HG02571 (cell line): ENCODE measurements around the gene FOXO6.

Source experiments
- ATAC-seq: cut with Tn5 transposase; IDR thresholded peaks from one replicate; pipeline ENCODE4 v1.9.1; 2021; ENCODE audit warnings: mild to moderate bottlenecking, moderate library complexity; ENCODE audit not compliant: unreplicated experiment

The FOXO6 gene

DNA sequence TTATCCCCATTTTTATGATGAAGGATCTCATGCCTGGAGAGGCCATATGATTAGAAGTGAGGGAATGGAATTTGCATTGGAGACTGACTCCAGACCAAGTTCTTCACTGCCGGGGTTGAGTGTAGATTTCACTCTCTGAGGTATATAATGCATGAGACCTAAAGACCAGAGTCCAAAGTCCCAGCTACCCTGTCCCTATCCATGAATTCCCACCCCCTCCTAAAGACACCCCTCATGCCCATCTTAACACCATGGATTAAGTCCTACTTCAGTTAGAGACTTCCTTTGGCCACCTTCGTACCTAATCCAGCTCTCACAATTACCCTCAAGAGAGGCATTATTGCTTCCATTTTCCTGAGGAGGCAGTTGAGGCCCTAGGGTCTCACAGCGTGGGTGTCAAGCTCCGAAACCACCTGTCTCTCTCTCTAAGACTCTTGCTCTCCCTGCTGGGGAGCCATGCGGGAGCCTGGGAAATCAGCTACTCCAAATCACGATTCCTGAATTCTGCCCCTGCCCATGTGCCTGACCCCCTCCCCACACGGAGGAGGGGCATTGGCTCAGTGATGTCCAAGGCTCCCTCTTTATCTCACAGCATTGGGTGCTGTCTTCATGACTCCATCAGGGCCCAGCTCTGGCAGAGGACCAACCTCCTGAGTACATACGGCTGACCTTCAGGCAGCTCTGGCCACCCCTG, 11.7 kb upstream of the FOXO6 start:
- no peak for ATAC-seq

DNA sequence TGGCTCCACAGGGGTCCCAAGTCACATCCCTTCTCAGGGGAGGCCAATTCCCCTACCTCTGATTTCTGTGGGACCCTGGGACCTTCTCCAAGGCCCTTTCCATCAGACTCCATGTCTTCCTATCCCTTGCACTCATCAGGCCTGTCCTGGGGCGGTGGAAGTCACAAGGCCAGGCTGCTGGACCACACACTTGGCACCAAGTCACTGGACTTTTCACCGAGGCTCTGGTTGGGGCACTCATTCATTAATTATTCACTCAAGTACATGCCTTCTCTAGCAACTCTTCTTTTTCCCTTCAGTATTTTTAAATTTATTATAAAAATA, 11.2 kb upstream of the FOXO6 start:
- ATAC-seq: no peak

DNA sequence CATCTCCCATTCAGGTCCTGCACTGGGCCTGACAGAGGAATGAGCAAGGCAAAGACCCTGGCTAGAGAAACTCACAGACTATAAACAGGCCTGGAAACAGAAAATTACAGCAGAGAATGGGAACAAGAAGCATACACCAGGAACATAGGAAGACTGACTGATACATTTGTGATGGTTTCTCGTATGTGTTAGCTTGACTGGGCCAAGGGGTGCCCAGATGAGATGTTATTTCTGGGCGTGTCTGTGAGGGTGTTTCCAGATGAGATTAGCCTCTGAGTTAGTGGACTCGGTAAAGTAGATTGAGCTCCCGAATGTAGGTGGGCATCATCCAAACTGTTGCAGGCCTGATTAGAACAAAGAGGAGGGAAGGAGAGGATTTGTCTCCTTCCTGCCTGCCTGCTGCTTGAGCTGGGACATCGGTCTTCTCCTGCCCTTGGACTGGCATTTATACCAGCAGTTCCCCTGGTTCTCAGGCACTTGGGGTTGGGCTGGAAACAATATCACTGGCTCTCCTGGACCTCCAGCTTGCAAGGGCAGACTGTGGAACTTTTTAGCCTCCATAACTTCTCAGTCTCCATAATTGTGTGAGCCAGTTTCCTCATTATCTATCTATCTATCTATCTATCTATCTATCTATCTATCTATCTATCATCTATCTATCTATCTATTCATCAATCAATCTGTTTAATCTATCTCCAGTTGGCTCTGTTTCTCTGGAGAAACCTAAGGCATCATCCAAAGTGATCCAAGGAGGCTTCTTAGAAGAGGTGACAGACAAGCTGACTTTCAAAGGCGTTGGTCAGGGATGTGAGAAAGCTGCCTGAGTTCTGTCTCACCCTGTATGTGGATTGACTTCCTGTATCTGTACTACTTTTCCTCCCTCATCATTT, 9.7 kb upstream of the FOXO6 start:
- ATAC-seq: no peak

DNA sequence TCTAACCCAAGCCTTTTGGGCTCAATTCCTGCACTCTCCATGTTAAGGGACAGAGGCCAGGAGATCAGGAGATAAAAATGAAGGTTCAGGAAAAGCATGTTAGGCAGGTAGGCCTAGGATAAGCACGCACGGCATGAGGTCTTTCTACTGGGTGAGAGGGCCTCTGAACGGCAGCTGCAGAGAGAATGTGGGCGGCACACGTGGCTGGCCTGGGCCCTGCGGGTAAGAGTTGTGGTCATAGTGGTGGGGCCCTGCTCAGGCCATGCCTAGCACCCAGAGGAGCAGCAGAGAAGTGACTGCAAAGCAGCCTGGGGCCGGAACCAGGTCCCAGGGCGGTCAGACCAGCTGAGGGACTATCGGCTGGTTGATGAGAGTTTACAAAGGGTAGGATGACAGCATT, 7.5 kb upstream of the FOXO6 start:
- peak; percentile 81 for ATAC-seq

DNA sequence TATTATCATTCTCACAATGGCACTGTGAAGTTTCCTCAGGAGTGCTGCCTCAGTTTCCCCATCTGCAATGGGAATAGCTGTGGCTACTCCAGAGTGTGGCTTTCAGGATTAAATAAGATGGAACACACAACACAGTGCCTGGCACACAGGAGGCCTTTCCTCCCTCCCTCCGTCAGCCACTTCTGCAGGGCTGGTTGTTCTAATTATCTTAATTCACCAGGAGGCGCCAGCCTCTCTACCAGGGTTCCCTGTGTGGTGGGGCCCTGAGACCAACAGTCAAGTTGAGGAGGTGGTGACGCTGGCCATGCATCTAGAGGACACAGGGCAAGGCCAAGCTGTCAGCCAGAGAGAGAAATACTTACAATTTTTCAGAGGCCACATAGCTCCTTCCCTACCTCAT, 6.3 kb upstream of the FOXO6 start:
- ATAC-seq: no peak

DNA sequence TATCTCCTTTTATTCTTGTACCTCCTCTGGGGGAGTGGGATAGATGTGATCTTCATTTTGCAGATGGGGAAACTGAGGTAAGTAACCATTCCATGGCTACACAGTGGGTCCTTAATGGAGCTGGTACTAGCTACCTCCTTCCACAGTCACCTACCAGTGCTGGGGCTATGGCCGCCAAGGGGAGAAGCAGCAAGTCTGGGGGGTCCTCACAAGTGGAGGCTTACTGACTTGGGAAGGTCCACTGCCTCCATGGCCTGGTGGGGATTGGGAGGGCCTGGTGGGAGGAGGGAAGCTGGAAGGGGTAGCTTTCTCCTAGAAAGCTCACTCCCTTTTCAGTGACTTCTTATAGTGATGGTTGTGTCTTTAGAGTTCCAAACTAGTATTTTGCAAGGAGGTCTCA, 5.9 kb upstream of the FOXO6 start:
- no peak for ATAC-seq

DNA sequence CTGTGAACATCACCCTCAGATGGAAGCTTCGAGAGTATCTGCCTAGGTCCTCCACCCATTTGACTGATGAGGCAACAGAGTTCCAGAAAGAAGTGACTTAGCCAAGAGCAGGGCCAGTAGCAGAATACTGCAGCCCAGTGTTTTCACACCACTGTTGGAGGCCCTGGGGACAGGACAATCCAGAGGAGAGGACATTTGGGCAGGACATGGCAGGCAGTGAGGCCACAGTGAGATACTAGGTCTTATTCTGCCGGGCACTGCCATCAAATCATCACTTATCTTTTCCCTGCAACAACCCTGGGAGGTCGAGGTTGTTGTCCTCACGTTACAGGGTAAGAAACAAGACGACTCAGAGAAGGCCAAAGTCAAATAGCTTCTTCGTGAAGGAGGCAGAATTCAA, 5.5 kb upstream of the FOXO6 start:
- no peak for ATAC-seq

DNA sequence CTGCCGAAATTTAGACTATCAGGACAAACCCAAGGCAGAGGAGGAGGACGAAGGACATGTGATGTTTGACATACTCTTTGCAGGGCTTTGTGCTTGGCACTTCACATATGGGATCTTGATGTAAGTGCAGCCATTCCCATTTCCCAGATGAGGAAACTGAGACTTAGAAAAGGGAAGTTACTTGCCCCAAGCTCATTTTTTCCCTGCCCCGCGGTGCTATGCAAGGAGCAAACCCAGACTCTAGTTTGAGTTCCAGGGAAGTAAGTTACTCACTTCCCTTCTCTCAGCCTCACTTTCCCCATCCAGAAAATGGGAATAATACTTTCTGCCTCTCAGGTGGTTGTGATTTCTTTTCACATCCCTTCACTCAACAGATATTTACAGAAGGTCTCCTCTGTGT, 4.5 kb upstream of the FOXO6 start:
- ATAC-seq: no peak

DNA sequence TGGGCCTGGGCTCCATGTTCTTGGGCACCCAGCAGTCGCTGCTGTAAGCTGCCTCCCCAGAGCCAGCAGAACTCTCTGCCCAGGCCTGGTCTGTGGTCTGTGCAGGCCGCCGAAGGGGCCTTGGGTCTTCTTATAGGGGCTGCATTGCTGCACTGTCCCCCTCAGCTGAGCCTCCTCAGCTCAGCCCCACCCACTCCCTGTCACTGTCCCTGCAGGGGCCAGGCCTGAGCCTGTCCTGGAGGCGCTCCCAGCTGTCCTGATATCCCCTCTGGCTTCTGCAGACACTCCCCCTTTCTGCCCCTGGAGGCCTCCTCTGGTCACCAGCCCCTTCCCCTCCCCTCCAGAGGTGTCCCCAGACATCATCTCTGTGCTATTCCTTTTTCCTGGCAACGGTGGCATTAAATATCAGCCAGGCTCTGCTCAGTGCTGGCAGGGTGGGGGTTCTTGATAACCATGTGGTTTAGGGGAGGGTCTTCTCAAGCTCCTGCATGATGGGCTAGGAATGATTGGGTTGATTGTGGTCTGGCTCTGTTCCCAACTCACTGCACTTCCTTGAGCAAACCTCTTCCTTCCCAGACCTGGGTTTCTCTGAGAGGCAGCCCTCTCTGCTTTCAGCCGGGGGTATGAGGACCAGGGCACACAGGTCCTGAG, 3.7 kb upstream of the FOXO6 start:
- ATAC-seq: no peak

DNA sequence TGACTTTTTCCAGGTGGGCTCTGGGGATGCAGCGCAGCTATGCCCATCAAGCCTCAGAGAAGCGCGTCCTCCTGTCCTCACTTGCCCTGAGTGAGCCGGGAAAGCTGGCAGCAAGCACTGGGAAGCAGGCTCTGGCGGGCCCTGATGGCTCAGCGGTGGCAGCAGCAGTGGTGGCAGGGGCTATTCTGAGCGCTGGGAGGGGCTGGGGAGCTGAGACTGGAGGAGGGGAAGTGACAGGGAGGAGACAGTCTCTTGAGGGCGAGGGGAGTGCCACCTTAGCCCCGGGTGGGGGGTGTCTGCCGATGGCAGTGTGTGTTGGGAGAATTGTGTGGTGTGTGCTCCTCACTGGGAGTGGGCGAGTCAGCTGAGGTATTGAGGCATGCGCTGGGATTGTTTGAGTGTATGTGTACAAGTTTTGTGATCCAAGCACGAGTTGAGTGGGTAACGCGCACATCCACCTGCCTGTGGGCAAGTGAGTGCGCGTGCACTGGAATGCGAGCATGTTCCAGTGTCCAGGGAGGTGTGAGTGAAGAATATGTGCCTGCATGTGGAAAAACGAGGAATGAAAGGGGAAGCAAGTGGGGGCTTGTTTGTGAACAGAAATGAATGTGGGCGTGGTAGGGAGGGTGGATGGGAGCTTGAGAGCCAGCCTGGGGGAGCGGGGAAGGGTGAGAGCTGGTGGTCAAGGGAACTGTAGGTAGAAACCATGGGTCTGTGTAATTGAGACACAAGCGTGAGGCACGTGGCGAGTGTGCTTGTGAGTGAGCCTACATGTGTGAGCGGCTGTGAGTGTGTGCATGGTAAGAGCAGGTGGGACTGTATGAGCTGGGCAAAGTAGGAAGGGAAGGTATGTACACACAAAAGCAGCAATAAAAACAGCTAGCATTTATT, 2.9 kb upstream of the FOXO6 start:
- no peak for ATAC-seq

DNA sequence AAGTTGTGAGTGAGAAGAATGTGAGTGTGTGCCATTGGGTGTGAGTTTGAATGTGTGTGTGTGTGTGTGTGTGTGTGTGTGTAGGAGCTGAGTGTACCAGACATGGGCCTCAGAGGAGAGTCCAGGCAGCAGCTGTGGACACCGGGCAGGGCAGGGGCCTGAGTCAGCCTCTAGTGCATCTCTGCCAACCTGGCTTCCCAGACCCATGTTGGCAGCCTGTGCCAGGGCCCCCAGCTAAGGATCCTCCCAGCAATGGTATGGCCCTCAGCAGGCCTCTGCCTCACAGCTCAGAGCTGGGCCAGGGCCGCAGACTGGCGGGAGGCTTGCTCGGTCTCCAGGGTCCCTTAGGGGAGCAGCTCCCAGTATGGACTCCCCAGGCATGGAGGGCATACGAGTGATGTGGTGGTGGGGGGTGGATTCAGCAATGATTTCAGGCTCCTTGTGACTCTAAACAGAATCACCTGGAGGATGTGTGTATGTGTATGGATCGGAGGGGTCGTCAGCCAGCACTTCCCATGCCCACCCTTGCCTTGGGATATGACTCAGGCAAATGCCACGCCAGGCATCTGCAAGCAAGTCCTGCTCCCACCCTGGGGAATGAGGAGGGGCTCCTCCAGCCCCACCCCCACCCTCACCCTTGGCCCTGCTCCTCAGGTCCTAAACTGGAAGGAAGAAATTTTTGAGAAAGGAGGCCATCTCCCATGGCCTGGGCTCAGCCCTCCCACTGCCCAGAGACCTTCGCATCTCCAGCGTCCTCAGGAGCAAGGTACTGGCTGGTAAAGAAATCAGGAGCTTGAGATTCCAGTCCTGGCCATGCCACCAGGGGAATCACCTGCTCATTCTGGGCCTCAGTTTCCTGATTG, 1.8 kb upstream of the FOXO6 start:
- ATAC-seq: no peak

DNA sequence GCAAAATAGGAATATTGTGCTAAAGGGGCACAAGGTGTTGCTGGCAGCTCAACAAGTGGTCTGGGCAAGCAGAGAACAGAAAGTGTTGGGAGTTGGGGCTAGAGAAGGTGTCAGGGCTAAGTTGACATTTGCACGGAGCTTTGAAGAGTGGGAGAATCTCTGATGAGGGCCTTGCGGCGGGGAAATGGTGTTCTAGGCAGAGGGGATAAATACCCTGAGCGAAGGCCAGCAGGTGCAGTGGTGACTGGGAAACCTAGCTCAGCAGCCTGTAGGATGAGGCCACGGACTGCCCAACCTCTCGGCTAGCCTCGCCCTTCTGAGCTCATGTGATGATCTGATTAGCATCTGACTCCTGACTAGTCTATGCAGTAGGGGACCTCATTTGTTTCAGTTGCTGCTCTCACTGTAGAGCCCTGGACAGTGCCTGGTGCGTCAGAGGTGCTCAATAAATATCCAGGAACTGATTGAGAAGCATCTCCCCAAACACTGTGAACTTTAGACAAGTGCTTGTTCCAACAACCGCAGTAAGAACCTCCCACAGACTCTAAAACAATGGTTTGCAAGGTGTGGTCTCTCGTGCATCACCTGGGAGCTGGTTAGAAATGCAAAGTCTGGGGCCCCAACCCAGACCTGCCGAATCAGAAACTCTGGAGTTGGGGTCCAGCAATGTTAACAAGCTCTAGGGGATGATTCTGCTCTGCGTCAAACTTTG, 1.0 kb upstream of the FOXO6 start:
- ATAC-seq: no peak

DNA sequence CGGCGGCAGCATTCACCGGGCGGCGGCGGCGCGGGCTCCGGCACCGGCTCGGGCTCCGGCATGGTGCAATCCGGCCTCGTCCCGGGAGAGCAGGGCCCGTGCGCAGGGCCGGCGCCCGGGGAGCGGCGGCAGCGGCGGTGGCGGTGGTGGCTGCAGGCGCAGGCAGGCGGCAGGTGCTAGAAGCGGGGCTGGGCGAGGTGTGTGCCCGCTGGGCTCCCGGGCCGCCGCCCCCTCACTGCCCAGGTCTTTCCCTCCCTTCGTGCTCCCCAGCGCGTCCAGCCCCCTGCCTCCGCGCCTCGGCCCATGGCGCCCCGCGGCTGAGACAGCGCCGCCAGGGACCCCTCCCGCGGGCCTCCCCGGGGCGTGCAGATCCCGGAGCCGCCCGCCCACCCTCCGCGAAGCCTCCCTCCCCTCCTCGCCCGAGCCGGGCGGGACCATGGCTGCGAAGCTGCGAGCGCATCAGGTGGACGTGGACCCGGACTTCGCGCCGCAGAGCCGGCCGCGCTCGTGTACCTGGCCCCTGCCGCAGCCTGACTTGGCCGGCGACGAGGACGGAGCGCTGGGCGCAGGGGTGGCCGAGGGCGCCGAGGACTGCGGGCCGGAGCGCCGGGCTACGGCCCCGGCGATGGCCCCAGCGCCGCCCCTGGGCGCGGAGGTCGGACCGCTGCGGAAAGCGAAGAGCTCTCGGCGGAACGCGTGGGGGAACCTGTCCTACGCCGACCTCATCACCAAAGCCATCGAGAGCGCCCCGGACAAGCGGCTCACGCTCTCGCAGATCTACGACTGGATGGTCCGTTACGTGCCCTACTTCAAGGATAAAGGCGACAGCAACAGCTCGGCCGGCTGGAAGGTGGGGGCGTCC, 492 bp downstream of the FOXO6 start:
- peak; percentile 7 for ATAC-seq

DNA sequence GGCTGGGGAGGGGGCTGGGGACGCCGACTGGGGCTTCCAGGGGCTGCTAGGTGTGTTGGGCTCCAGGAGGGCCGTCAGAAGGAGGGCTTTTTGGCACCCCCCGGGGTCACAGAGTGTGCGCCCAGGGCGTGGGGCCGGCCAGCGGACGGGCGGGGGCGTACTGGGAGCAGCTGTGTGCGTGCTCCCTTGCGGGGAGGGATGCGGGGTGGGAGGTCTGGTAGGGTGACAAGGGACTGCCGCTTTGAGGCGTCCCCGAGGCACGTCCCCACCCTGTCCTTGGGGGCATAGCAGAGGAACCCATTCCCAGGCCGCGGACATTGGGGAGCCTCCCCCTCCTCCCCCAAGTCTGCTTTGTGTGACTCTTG, 1.1 kb downstream of the FOXO6 start:
- ATAC-seq: no peak

DNA sequence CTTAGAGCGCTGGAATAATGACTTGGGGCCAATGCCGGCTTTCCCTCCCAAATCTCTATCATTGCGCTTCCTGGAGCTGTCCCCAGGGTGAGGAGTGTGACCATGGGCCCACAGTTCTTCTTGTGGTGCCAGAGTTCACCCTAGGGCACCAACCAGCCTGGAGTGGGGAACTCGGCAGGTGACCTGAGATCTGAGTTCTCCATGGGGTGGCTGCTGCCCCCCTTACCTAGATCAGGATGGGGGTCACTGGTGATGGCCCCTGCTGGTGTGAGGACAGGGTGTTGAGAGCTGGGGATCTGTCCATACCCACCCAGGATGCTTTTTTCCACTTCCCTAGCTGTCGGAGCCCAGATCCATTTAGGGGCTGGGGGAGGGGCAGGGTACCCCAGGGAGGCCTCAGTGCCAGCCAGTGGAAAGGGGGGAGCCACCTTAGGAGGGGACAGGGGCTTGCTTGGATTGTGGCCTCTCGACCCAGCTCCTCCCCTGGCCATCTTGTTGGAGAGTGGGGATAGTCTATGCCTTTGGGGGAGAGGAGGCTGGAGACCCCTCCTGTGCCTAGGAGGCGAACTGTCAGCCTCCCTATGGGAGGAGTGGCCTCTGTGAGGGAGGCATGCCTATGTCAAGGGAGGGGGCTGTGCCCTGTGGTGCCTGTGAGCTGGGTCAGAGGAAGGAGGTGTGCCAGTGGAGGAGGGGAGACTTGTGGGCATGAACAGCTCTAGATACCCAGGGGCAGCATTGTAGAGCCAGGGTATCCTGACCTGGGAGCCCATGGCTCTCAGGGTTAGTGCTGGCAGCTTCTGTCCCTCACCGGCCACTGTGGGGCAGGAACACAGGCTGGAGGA, 1.7 kb downstream of the FOXO6 start:
- no peak for ATAC-seq

DNA sequence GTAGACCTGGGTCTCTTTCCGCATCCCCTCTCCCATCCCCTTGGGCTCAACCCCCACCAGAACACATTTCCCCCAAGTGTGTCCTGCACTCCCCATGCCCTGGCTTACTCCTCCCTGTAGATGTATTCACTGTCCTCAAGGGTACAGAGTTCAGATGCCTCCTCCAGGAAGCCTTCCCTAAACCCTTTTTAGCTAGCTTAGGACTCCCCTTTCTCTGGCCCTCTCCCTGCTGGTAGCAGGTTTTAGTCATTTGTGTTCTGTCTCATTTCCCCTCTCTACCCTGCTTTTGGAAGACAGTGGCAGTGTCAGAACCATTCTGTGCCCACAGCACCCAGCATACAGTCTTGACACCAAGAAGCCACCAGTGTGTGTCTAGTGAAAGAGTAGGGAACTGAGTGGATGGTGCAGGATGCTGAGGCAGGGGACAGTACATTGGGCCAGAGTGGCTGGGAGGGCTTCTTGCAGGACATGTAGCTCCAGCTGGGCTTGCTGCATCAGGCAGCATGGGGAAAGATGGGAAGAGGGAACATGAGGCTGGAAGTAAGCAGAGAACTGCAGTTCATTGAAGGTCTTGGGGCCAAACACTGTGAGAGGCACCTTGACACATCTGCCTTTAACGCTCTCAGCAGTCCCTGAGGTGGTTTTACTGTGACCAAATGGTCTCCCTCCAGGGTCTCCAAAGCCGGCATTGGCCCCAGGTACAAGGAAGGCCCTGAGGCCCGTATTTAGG, 2.5 kb downstream of the FOXO6 start:
- ATAC-seq: no peak
